HCT116 (cell line): ENCODE data around the gene ISG20. TPM values are rescaled to one million over a fixed set of nuclear protein-coding genes. Genes with fewer than 3 reads are reported as not detected.

Source experiments
- ATAC-seq: fragments of 200-7000 bp; cut with Tn5 transposase; 2 replicates; pipeline ENCODE4 v1.9.1; 2020; ENCODE audit warnings: mild to moderate bottlenecking, moderate library complexity
- BruUV-seq: library from RNA; stranded (reverse); fragments of 400-500 nt; replicated peaks from 2 replicates; lab custom pipeline; 2021; lab: Mats Ljungman, UMichigan
- CTCF ChIA-PET: fragments of 300-600 bp; sonication (Branson Sonifier 250); formaldehyde crosslinking; loops from one replicate; lab custom pipeline; 2021; ENCODE audit warnings: antibody characterized with exemption; lab: Charles Lee
- POLR2A ChIA-PET: fragments of 300-600, 350-600 bp; sonication (Branson Sonifier 250); formaldehyde crosslinking; loops from one replicate; lab custom pipeline; 2021; ENCODE audit warnings: antibody characterized with exemption; lab: Charles Lee
- RAD21 ChIA-PET, 2 experiments: fragments of 300-600 bp; sonication (Branson Sonifier 250); formaldehyde crosslinking; loops; one replicate each; lab custom pipeline; 2023; ENCODE audit warnings: low total read pairs in 2 of 2; ENCODE audit not compliant: uncharacterized antibody in 2 of 2, unreplicated experiment in 2 of 2, low non-redundant PET in 1 of 2; lab: Charles Lee
- DNase-seq: peaks from one replicate; pipeline ENCODE4 v3.0.0-alpha.2; 2010; ENCODE audit warnings: low read depth, low spot score
- H2AFZ ChIP-seq: fragments of 200-600 bp; shearing (Covaris generic), sonication (generic); 2 replicates; pipeline ENCODE4 v1.6.1; 2017; ENCODE audit warnings: low read depth, mixed run types, mixed read lengths, antibody characterized with exemption, low read length; ENCODE audit not compliant: poor library complexity, severe bottlenecking
- H3K27ac ChIP-seq: 2 replicates; pipeline ENCODE4 v1.5.1; 2012; ENCODE audit warnings: low read depth, low read length
- H3K27me3 ChIP-seq: fragments of 200-600 bp; sonication (generic); 2 replicates; pipeline ENCODE4 v1.6.1; 2016; ENCODE audit warnings: mixed run types, low read length, mixed read lengths; ENCODE audit not compliant: insufficient read depth
- H3K36me3 ChIP-seq, 2 experiments: fragments of 200-500 bp in 1 of 2; fragments of 200-600 bp in 1 of 2; sonication (Bioruptor generic) in 1 of 2; sonication (generic) in 1 of 2; 2 replicates each; pipeline versions ENCODE4 v1.5.1 to v1.6.1; 2014 to 2016; ENCODE audit warnings: low read length in 2 of 2, inconsistent platforms in 1 of 2, mixed read lengths in 1 of 2, mixed run types in 1 of 2; ENCODE audit not compliant: insufficient read depth in 2 of 2, control insufficient read depth in 1 of 2
- H3K4me1 ChIP-seq, 2 experiments: fragments of 200-600 bp in 1 of 2; sonication (generic) in 1 of 2; 2 replicates each; pipeline versions ENCODE4 v1.5.1 to v1.6.1; 2012 to 2017; ENCODE audit warnings: low read length in 2 of 2, inconsistent platforms in 1 of 2, mild to moderate bottlenecking in 1 of 2, mixed read lengths in 1 of 2, mixed run types in 1 of 2, moderate library complexity in 1 of 2; ENCODE audit not compliant: insufficient read depth in 2 of 2, control insufficient read depth in 1 of 2
- H3K4me2 ChIP-seq: fragments of 200-600 bp; sonication (generic); 2 replicates; pipeline ENCODE4 v1.6.1; 2017; ENCODE audit warnings: mixed run types, low read length, mixed read lengths
- H3K4me3 ChIP-seq, 2 experiments: fragments of 200-600 bp in 1 of 2; sonication (generic) in 1 of 2; replicated peaks in 1 of 2; 2 replicates each; pipeline ENCODE4 v1.5.1; 2011 to 2016; ENCODE audit warnings: low read length in 2 of 2, control low read depth in 1 of 2, low read depth in 1 of 2, mild to moderate bottlenecking in 1 of 2, mixed read lengths in 1 of 2, mixed run types in 1 of 2
- H3K79me2 ChIP-seq: fragments of 200-600 bp; sonication (generic); 2 replicates; pipeline ENCODE4 v1.6.1; 2017; ENCODE audit warnings: mild to moderate bottlenecking, mixed run types, low read length, moderate library complexity, mixed read lengths; ENCODE audit not compliant: insufficient read depth
- H3K9ac ChIP-seq: fragments of 200-600 bp; sonication (generic); 2 replicates; pipeline ENCODE4 v1.6.1; 2016; ENCODE audit warnings: low read length, mixed read lengths
- H3K9me2 ChIP-seq: fragments of 200-600 bp; sonication (generic), shearing (Covaris generic); 2 replicates; pipeline ENCODE4 v1.6.1; 2017; ENCODE audit warnings: mixed run types, mild to moderate bottlenecking, moderate library complexity; ENCODE audit not compliant: insufficient read depth
- H3K9me3 ChIP-seq, 2 experiments: fragments of 200-500 bp in 1 of 2; fragments of 200-600 bp in 1 of 2; sonication (Bioruptor generic) in 1 of 2; sonication (generic) in 1 of 2; 2 replicates each; pipeline ENCODE4 v1.6.1; 2014 to 2017; ENCODE audit warnings: low read length in 2 of 2, mixed read lengths in 2 of 2, inconsistent platforms in 1 of 2, low read depth in 1 of 2, mild to moderate bottlenecking in 1 of 2, mixed run types in 1 of 2, moderate library complexity in 1 of 2; ENCODE audit not compliant: control insufficient read depth in 1 of 2, insufficient read depth in 1 of 2
- H4K20me1 ChIP-seq: fragments of 200-600 bp; sonication (generic), shearing (Covaris generic); 2 replicates; pipeline ENCODE4 v1.6.1; 2017; ENCODE audit warnings: mixed run types, mild to moderate bottlenecking, moderate library complexity; ENCODE audit not compliant: insufficient read depth
- ATF3 ChIP-seq: IDR thresholded peaks from 2 replicates; pipeline ENCODE4 v1.6.1; 2012
- CEBPB ChIP-seq: IDR thresholded peaks from 2 replicates; pipeline ENCODE4 v1.6.1; 2012; ENCODE audit warnings: low read depth
- EZH2phosphoT487 ChIP-seq: fragments of 200-600 bp; IDR thresholded peaks from 2 replicates; pipeline ENCODE4 v1.6.1; 2018; ENCODE audit warnings: antibody characterized with exemption, borderline replicate concordance
- JUND ChIP-seq: IDR thresholded peaks from 2 replicates; pipeline ENCODE4 v1.6.1; 2012
- POLR2AphosphoS5 ChIP-seq: IDR thresholded peaks from 2 replicates; pipeline ENCODE4 v1.6.1; 2011; ENCODE audit warnings: mild to moderate bottlenecking, low read depth, low read length, moderate library complexity
- ZFX ChIP-seq: fragments of 450-650 bp; IDR thresholded peaks from 2 replicates; pipeline ENCODE4 v1.6.1; 2017
- intact Hi-C: fragments of 100-400 bp; cut with micrococcal nuclease; formaldehyde crosslinking; loops from 2 replicates; pipeline ENCODE4 v1.10.0; 2022
- total RNA-seq: library from RNA; stranded (reverse); gene quantifications from one replicate; pipeline ENCODE4 v1.2.1, GENCODE V29; 2021; ENCODE audit not compliant: unreplicated experiment
- TF ChIP-seq, protein P1 (sequence below): IDR thresholded peaks from 2 replicates; pipeline ENCODE4 v1.6.1; 2012; ENCODE audit warnings: low read depth
- TF ChIP-seq, protein P2 (sequence below), 3 experiments: fragments of 200-600 bp in 1 of 3; sonication (generic) in 1 of 3; IDR thresholded peaks in 2 of 3; conservative IDR thresholded peaks in 1 of 3; 2 replicates each; pipeline ENCODE4 v1.5.1; 2012 to 2017; ENCODE audit warnings: low read depth in 2 of 3, low read length in 2 of 3, antibody characterized with exemption in 1 of 3, borderline replicate concordance in 1 of 3, control low read depth in 1 of 3, mild to moderate bottlenecking in 1 of 3, mixed read lengths in 1 of 3, mixed run types in 1 of 3, moderate library complexity in 1 of 3; ENCODE audit not compliant: insufficient read depth in 1 of 3

The ISG20 gene
- total RNA-seq, 1 experiment from 2014 or later = 11.0 TPM

GRCh38 chr15:88658070-88658965 is 19.5 kb downstream of the ISG20 start:
- RAD21 ChIA-PET = interaction anchor here (0.6 to 2.2 kb wide), 4 partner anchors 176 to 520 kb away, joined by 3 to 13 read pairs (median 6); no protein-coding TSS in a partner anchor
- Histone ChIP-seq H3K4me2 (peak overlapping the region; percentile 59), H4K20me1 (no peaks in the 10 kb centered on the region), H3K4me3 (no peak overlapping the region), H3K4me1 (peaks cover 6 to 17% of the 10 kb centered on the region in 2 experiments; a peak in 3 of 4 replicates), H3K27ac (no peak overlapping the region), H3K79me2 (no peaks in the 10 kb centered on the region), H3K9me2 (no peaks in the 10 kb centered on the region), H3K9ac (no peak overlapping the region), H2AFZ (no peak overlapping the region), H3K36me3 (no peaks in the 10 kb centered on the region), H3K27me3 (no peaks in the 10 kb centered on the region), H3K9me3 (no peaks in the 10 kb centered on the region)
- POLR2A ChIA-PET = interaction anchor here (0.9 kb wide), 1 partner anchor 20 kb away, joined by 3 read pairs; the partner anchor contains the start of gene ISG20
- intact Hi-C loops = loop anchor here (5.0 kb wide), 1 partner anchor 239 kb away; the partner anchor contains the start of gene HAPLN3
- no TSS peak for BruUV-seq
- TF ChIP-seq JUND = no peak
- no peak for TF ChIP-seq POLR2AphosphoS5
- no peak for TF ChIP-seq ZFX
- TF ChIP-seq CEBPB = no peak
- TF ChIP-seq EZH2phosphoT487 = no peak
- TF ChIP-seq, protein P1, sequence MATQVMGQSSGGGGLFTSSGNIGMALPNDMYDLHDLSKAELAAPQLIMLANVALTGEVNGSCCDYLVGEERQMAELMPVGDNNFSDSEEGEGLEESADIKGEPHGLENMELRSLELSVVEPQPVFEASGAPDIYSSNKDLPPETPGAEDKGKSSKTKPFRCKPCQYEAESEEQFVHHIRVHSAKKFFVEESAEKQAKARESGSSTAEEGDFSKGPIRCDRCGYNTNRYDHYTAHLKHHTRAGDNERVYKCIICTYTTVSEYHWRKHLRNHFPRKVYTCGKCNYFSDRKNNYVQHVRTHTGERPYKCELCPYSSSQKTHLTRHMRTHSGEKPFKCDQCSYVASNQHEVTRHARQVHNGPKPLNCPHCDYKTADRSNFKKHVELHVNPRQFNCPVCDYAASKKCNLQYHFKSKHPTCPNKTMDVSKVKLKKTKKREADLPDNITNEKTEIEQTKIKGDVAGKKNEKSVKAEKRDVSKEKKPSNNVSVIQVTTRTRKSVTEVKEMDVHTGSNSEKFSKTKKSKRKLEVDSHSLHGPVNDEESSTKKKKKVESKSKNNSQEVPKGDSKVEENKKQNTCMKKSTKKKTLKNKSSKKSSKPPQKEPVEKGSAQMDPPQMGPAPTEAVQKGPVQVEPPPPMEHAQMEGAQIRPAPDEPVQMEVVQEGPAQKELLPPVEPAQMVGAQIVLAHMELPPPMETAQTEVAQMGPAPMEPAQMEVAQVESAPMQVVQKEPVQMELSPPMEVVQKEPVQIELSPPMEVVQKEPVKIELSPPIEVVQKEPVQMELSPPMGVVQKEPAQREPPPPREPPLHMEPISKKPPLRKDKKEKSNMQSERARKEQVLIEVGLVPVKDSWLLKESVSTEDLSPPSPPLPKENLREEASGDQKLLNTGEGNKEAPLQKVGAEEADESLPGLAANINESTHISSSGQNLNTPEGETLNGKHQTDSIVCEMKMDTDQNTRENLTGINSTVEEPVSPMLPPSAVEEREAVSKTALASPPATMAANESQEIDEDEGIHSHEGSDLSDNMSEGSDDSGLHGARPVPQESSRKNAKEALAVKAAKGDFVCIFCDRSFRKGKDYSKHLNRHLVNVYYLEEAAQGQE = no peak
- TF ChIP-seq ATF3 = no peak
- TF ChIP-seq, protein P2, sequence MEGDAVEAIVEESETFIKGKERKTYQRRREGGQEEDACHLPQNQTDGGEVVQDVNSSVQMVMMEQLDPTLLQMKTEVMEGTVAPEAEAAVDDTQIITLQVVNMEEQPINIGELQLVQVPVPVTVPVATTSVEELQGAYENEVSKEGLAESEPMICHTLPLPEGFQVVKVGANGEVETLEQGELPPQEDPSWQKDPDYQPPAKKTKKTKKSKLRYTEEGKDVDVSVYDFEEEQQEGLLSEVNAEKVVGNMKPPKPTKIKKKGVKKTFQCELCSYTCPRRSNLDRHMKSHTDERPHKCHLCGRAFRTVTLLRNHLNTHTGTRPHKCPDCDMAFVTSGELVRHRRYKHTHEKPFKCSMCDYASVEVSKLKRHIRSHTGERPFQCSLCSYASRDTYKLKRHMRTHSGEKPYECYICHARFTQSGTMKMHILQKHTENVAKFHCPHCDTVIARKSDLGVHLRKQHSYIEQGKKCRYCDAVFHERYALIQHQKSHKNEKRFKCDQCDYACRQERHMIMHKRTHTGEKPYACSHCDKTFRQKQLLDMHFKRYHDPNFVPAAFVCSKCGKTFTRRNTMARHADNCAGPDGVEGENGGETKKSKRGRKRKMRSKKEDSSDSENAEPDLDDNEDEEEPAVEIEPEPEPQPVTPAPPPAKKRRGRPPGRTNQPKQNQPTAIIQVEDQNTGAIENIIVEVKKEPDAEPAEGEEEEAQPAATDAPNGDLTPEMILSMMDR (IDR thresholded peaks at IDR 0.05 in 2 of 3, conservative IDR thresholded peaks at IDR 0.05 in 1 of 3; ENCODE audit: borderline replicate concordance in 1 of 3, insufficient read depth in 1 of 3, low read depth in 2 of 3, low read length in 2 of 3) = no peak
- DNase-seq = no peak
- no peak for ATAC-seq
- CTCF ChIA-PET = interaction anchor here (0.7 to 7.1 kb wide), 5 partner anchors 28 to 221 kb away, joined by 3 to 82 read pairs (median 4); no protein-coding TSS in a partner anchor
